K562 (cell line): ENCODE measurements around the gene GATA1. TPM values are rescaled to one million over a fixed set of nuclear protein-coding genes. Genes with fewer than 3 reads are reported as not detected.
A peak's percentile ranks its signal among the peaks of the same experiment; 100 is the strongest.

Experiments
- ATAC-seq: fragments of 200-7000 bp; cut with Tn5 transposase; 3 replicates; pipeline ENCODE4 v1.9.1; 2020; ENCODE audit warnings: moderate library complexity
- BruUV-seq: library from RNA; stranded (reverse); fragments of 400-500 nt; replicated peaks from 2 replicates; lab custom pipeline; 2021; lab: Mats Ljungman, UMichigan
- CTCF ChIA-PET: fragments of 300-600 bp; formaldehyde crosslinking; extraction: SDS; loops from one replicate; lab custom pipeline; 2021; ENCODE audit warnings: low intra/inter-chr PET ratio; lab: Yijun Ruan, JAX
- POLR2A ChIA-PET: fragments of 300-600, 350-650 bp; sonication (Branson Sonifier 250); formaldehyde crosslinking; extraction: SDS; loops from one replicate; lab custom pipeline; 2021; ENCODE audit warnings: antibody characterized with exemption, inconsistent platforms; lab: Yijun Ruan, JAX
- DNase-seq, 4 experiments: peaks; one replicate each; pipeline versions ENCODE4 v3.0.0 to v3.0.0-alpha.2; 2011 to 2018; ENCODE audit warnings: low spot score in 3 of 4, mixed read lengths in 3 of 4; ENCODE audit errors: extremely low read depth in 1 of 4
- FAIRE-seq: peaks from 2 replicates; lab custom pipeline; 2011; peaks lifted over from hg19 to GRCh38; lab: Jason Lieb, UNC
- H2AFZ ChIP-seq: 2 replicates; pipeline ENCODE4 v1.6.0; 2011; ENCODE audit warnings: low read depth, low read length, control low read depth, inconsistent platforms
- H3K27ac ChIP-seq: fragments of 200-600 bp; 3 replicates; pipeline ENCODE4 v1.8.0; 2011; ENCODE audit warnings: low read depth, mild to moderate bottlenecking, control low read depth, inconsistent platforms, low read length, moderate library complexity, mixed read lengths; ENCODE audit errors: extremely low read depth
- H3K27me3 ChIP-seq, 2 experiments: fragments of 300-600 bp in 1 of 2; 2 replicates in 1 of 2; 3 replicates in 1 of 2; pipeline versions ENCODE4 v1.6.0 to v1.8.0; 2011; ENCODE audit warnings: inconsistent platforms in 2 of 2, low read length in 2 of 2, mild to moderate bottlenecking in 1 of 2, mixed read lengths in 1 of 2, moderate library complexity in 1 of 2; ENCODE audit not compliant: control insufficient read depth in 2 of 2, insufficient read depth in 2 of 2
- H3K36me3 ChIP-seq: fragments of 300-600 bp; 3 replicates; pipeline ENCODE4 v1.8.0; 2011; ENCODE audit warnings: mild to moderate bottlenecking, low read length, inconsistent platforms; ENCODE audit not compliant: control insufficient read depth, insufficient read depth
- H3K4me1 ChIP-seq, 2 experiments: fragments of 200-600 bp in 1 of 2; replicated peaks in 1 of 2; 2 replicates in 1 of 2; 3 replicates in 1 of 2; pipeline versions ENCODE4 v1.5.1 to v1.8.0; 2011; ENCODE audit warnings: inconsistent platforms in 2 of 2, low read length in 2 of 2, mild to moderate bottlenecking in 1 of 2, mixed read lengths in 1 of 2, moderate library complexity in 1 of 2; ENCODE audit not compliant: control insufficient read depth in 2 of 2, insufficient read depth in 2 of 2
- H3K4me2 ChIP-seq: 2 replicates; pipeline ENCODE4 v1.6.1; 2011; ENCODE audit warnings: low read length, control low read depth, inconsistent platforms, mixed read lengths; ENCODE audit not compliant: insufficient read depth
- H3K4me3 ChIP-seq: fragments of 200-600 bp; sonication (generic), shearing (Covaris generic); 2 replicates; pipeline ENCODE4 v1.5.1; 2016; ENCODE audit warnings: control low read depth, inconsistent platforms
- H3K79me2 ChIP-seq: fragments of 200-600 bp; 3 replicates; pipeline ENCODE4 v1.8.0; 2011; ENCODE audit warnings: low read length, inconsistent platforms; ENCODE audit not compliant: control insufficient read depth, insufficient read depth
- H3K9ac ChIP-seq, 2 experiments: 2 replicates each; pipeline versions ENCODE4 v1.6.0 to v1.6.1; 2011; ENCODE audit warnings: low read depth in 2 of 2, low read length in 2 of 2, control low read depth in 1 of 2, inconsistent platforms in 1 of 2, mild to moderate bottlenecking in 1 of 2, mixed read lengths in 1 of 2; ENCODE audit not compliant: insufficient read depth in 1 of 2
- H3K9me1 ChIP-seq: one replicate; pipeline ENCODE4 v1.6.0; 2011; ENCODE audit warnings: inconsistent platforms, mild to moderate bottlenecking, low read length, moderate library complexity; ENCODE audit not compliant: control insufficient read depth, insufficient read depth
- H3K9me3 ChIP-seq: replicated peaks from 2 replicates; pipeline ENCODE4 v1.5.1; 2011; ENCODE audit warnings: low read depth, low read length, inconsistent platforms; ENCODE audit not compliant: control insufficient read depth, insufficient read depth
- H4K20me1 ChIP-seq: replicated peaks from 2 replicates; pipeline ENCODE4 v1.6.1; 2011; ENCODE audit warnings: low read length, inconsistent platforms, mixed read lengths; ENCODE audit not compliant: control insufficient read depth, insufficient read depth
- EHMT2 ChIP-seq: fragments of 450-650 bp; IDR thresholded peaks from 2 replicates; pipeline ENCODE4 v1.6.1; 2018; ENCODE audit warnings: antibody characterized with exemption
- ELF4 ChIP-seq: fragments of 450-650 bp; formaldehyde crosslinking; IDR thresholded peaks from 2 replicates; pipeline ENCODE4 v1.4.0; 2022; ENCODE audit warnings: missing genetic modification characterization
- FOXJ3 ChIP-seq: sonication (generic); formaldehyde crosslinking; IDR thresholded peaks from 2 replicates; pipeline ENCODE4 v1.4.0; 2020; ENCODE audit warnings: mild to moderate bottlenecking, missing genetic modification reagents
- HDAC1 ChIP-seq, 2 experiments: fragments of 450-650 bp; IDR thresholded peaks; 2 replicates each; pipeline ENCODE4 v1.6.1; 2016 to 2017; ENCODE audit warnings: inconsistent platforms in 1 of 2, mild to moderate bottlenecking in 1 of 2, moderate library complexity in 1 of 2
- HDGF ChIP-seq: fragments of 450-650 bp; IDR thresholded peaks from 2 replicates; pipeline ENCODE4 v1.6.1; 2016
- KAT2B ChIP-seq: IDR thresholded peaks from one replicate; pipeline ENCODE4 v1.6.1; 2012; ENCODE audit warnings: low read depth, mild to moderate bottlenecking, control low read depth, inconsistent platforms, low read length, moderate library complexity
- MTA2 ChIP-seq: fragments of 450-650 bp; IDR thresholded peaks from 2 replicates; pipeline ENCODE4 v1.6.1; 2016; ENCODE audit warnings: low read depth
- OTX1 ChIP-seq: fragments of 450-650 bp; formaldehyde crosslinking; IDR thresholded peaks from 2 replicates; pipeline ENCODE4 v1.4.0; 2022; ENCODE audit warnings: mild to moderate bottlenecking
- SNIP1 ChIP-seq: fragments of 450-650 bp; IDR thresholded peaks from 2 replicates; pipeline ENCODE4 v1.7.1; 2017; ENCODE audit warnings: low read depth, mild to moderate bottlenecking
- SUPT5H ChIP-seq: fragments of 450-650 bp; IDR thresholded peaks from 2 replicates; pipeline ENCODE4 v1.6.1; 2016
- ZNF146 ChIP-seq: IDR thresholded peaks from one replicate; pipeline ENCODE4 v1.6.1; 2018; ENCODE audit warnings: missing compliant biosample characterization; ENCODE audit not compliant: unreplicated experiment
- ZNF253 ChIP-seq: fragments of 250-450 bp; sonication (Bioruptor Pico); conservative IDR thresholded peaks from 2 replicates; pipeline ENCODE4 v1.6.1; 2021; ENCODE audit warnings: mild to moderate bottlenecking
- WGBS: fragments of 100-300 bp; shearing (Covaris generic); methylation state at CpG from one replicate; pipeline ENCODE4 v1.1.6; 2016; ENCODE audit warnings: low coverage, mixed read lengths; ENCODE audit not compliant: insufficient coverage; ENCODE audit errors: missing lambda C conversion rate; 5-methylcytosine and 5-hydroxymethylcytosine counted together
- in situ Hi-C: fragments of 300-500 bp; cut with MboI; formaldehyde crosslinking; loops from 4 replicates; pipeline ENCODE4 v1.15.0; 2018; ENCODE audit warnings: inconsistent platforms, mixed read lengths
- intact Hi-C: fragments of 100-400 bp; cut with micrococcal nuclease; formaldehyde crosslinking; loops from 2 replicates; pipeline ENCODE4 v1.14.2; 2022
- polyA plus RNA-seq, 8 experiments: library from polyadenylated mRNA; depleted of rRNA in 4 of 8; stranded (reverse) in 5 of 8; unstranded in 3 of 8; fragments of >200 nt; fragmentation: Nextera tagmentation in 2 of 8; fragmentation: Illumina TruSeq in 1 of 8; extraction: Ambion mirVana in 2 of 8; extraction: Trizol in 1 of 8; gene quantifications; 2 replicates each; pipeline versions ENCODE4 v1.2.1 to v1.2.3, GENCODE V29; 2011 to 2014; ENCODE audit warnings: inconsistent platforms in 1 of 8, missing spikeins in 1 of 8
- total RNA-seq, 7 experiments: library from RNA; depleted of rRNA in 6 of 7; stranded (reverse); fragments of >200 nt in 6 of 7; fragmentation: Illumina TruSeq in 2 of 7; extraction: Trizol in 2 of 7; gene quantifications; 2 replicates each; pipeline versions ENCODE4 v1.2.1 to v1.2.3, GENCODE V29; 2011 to 2021; ENCODE audit warnings: low replicate concordance in 1 of 7
- TF ChIP-seq, protein P1 (sequence below), 2 experiments: fragments of 450-650 bp; IDR thresholded peaks; 2 replicates each; pipeline ENCODE4 v1.6.1; 2016
- TF ChIP-seq, protein P2 (sequence below): fragments of 250-450 bp; sonication (Bioruptor Pico); IDR thresholded peaks from 2 replicates; pipeline ENCODE4 v1.5.0; 2021
- TF ChIP-seq, protein P3 (sequence below), 2 experiments: fragments of 450-650 bp; conservative IDR thresholded peaks; 2 replicates each; pipeline ENCODE4 v1.6.1; 2017; ENCODE audit warnings: mild to moderate bottlenecking in 2 of 2, moderate library complexity in 2 of 2
- TF ChIP-seq, protein P4 (sequence below): fragments of 450-650 bp; formaldehyde crosslinking; conservative IDR thresholded peaks from 2 replicates; pipeline ENCODE4 v1.4.0; 2022; ENCODE audit warnings: mild to moderate bottlenecking, missing genetic modification characterization
- TF ChIP-seq, protein P5 (sequence below): IDR thresholded peaks from 2 replicates; pipeline ENCODE4 v1.6.1; 2016; ENCODE audit warnings: missing genetic modification characterization, missing compliant biosample characterization

GATA1 gene
- total and polyA plus RNA-seq, 9 of the 15 experiments (the other 6 are each of a cell fraction or from before 2014, with no cell fraction given): 11.9 to 291 (median 116) TPM

DNA sequence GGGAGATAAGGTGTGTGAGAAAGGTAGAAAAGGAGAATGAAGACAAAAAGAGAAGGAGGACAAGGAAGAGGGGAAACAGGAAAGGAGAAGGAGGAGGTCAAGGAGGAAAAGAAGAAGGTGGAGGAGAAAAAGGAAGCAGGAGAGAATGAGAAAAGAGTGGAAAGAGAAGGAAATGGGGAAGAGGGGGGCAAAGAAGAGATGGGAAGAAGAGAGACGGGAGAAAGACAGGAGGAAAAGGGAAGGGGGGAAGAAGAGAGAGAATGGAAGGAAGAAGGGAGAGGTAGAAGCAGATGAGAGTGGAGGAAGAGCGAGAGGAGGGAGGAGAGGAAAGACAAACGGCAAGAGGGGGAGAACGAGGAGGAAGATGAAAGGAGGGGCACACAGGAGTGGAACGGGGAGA, 4.1 kb downstream of the GATA1 start:
- ATAC-seq (no peak), DNase-seq (no peak), FAIRE-seq (no peak)
- no peak overlapping the region for H2AFZ ChIP-seq
- H3K4me2 ChIP-seq: peak overlapping the region; percentile 93
- H3K9me1 ChIP-seq: no peaks in the 10 kb centered on the region
- CTCF ChIA-PET: no interaction called here
- POLR2A ChIA-PET: no interaction called here
- peaks cover 78% of the 10 kb centered on the region for H3K79me2 ChIP-seq
- H3K36me3 ChIP-seq: peaks cover 66% of the 10 kb centered on the region
- WGBS: 33% methylated on average over 4 of the region's 5 CpGs
- H3K4me1 ChIP-seq: peaks cover 51 to 65% of the 10 kb centered on the region in 2 experiments
- H3K27me3 ChIP-seq: no peaks in the 10 kb centered on the region
- in situ Hi-C loops: no loop called here
- H3K27ac ChIP-seq: peak overlapping the region; percentile 85
- H3K9ac ChIP-seq: peak overlapping the region; percentile 70 to 94; a peak in 3 of 4 replicates
- H3K4me3 ChIP-seq: peak overlapping the region; percentile 75
- intact Hi-C loops: no loop called here
- H4K20me1 ChIP-seq: peaks cover 4% of the 10 kb centered on the region; the same call in 1 of the 2 replicates
- no TSS peak for BruUV-seq
- H3K9me3 ChIP-seq: no peaks in the 10 kb centered on the region
- TF ChIP-seq MTA2: 0 out of 2 replicates have a peak, but pooled peaks have one; percentile 27
- no peak for TF ChIP-seq ZNF253 (CRISPR knock-in tag)
- TF ChIP-seq, protein P1, sequence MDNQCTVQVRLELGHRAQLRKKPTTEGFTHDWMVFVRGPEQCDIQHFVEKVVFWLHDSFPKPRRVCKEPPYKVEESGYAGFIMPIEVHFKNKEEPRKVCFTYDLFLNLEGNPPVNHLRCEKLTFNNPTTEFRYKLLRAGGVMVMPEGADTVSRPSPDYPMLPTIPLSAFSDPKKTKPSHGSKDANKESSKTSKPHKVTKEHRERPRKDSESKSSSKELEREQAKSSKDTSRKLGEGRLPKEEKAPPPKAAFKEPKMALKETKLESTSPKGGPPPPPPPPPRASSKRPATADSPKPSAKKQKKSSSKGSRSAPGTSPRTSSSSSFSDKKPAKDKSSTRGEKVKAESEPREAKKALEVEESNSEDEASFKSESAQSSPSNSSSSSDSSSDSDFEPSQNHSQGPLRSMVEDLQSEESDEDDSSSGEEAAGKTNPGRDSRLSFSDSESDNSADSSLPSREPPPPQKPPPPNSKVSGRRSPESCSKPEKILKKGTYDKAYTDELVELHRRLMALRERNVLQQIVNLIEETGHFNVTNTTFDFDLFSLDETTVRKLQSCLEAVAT (IDR thresholded peaks at IDR 0.05): peak in 1 of 2 experiments; percentile 56; a peak in 1 of 4 replicates
- TF ChIP-seq, protein P2, sequence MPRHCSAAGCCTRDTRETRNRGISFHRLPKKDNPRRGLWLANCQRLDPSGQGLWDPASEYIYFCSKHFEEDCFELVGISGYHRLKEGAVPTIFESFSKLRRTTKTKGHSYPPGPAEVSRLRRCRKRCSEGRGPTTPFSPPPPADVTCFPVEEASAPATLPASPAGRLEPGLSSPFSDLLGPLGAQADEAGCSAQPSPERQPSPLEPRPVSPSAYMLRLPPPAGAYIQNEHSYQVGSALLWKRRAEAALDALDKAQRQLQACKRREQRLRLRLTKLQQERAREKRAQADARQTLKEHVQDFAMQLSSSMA (CRISPR knock-in tag): no peak
- TF ChIP-seq, protein P3, sequence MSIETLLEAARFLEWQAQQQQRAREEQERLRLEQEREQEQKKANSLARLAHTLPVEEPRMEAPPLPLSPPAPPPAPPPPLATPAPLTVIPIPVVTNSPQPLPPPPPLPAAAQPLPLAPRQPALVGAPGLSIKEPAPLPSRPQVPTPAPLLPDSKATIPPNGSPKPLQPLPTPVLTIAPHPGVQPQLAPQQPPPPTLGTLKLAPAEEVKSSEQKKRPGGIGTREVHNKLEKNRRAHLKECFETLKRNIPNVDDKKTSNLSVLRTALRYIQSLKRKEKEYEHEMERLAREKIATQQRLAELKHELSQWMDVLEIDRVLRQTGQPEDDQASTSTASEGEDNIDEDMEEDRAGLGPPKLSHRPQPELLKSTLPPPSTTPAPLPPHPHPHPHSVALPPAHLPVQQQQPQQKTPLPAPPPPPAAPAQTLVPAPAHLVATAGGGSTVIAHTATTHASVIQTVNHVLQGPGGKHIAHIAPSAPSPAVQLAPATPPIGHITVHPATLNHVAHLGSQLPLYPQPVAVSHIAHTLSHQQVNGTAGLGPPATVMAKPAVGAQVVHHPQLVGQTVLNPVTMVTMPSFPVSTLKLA (conservative IDR thresholded peaks at IDR 0.05): no peak
- no peak for TF ChIP-seq KAT2B
- TF ChIP-seq, protein P4, sequence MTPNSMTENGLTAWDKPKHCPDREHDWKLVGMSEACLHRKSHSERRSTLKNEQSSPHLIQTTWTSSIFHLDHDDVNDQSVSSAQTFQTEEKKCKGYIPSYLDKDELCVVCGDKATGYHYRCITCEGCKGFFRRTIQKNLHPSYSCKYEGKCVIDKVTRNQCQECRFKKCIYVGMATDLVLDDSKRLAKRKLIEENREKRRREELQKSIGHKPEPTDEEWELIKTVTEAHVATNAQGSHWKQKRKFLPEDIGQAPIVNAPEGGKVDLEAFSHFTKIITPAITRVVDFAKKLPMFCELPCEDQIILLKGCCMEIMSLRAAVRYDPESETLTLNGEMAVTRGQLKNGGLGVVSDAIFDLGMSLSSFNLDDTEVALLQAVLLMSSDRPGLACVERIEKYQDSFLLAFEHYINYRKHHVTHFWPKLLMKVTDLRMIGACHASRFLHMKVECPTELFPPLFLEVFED (CRISPR knock-in tag): peak; percentile 89
- 0 out of 2 replicates have a peak, but pooled peaks have one; percentile 63 for TF ChIP-seq HDGF
- TF ChIP-seq ZNF146 (CRISPR knock-in tag): no peak
- peak; percentile 52 for TF ChIP-seq SUPT5H
- peak; percentile 74; the same call in 1 of the 2 replicates for TF ChIP-seq ELF4
- no peak for TF ChIP-seq FOXJ3
- TF ChIP-seq, protein P5, sequence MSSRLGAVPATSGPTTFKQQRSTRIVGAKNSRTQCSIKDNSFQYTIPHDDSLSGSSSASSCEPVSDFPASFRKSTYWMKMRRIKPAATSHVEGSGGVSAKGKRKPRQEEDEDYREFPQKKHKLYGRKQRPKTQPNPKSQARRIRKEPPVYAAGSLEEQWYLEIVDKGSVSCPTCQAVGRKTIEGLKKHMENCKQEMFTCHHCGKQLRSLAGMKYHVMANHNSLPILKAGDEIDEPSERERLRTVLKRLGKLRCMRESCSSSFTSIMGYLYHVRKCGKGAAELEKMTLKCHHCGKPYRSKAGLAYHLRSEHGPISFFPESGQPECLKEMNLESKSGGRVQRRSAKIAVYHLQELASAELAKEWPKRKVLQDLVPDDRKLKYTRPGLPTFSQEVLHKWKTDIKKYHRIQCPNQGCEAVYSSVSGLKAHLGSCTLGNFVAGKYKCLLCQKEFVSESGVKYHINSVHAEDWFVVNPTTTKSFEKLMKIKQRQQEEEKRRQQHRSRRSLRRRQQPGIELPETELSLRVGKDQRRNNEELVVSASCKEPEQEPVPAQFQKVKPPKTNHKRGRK: peak; percentile 95
- 0 out of 2 replicates have a peak, but pooled peaks have one; percentile 22 for TF ChIP-seq EHMT2
- 0 out of 2 replicates have a peak, but pooled peaks have one; percentile 7 for TF ChIP-seq SNIP1
- TF ChIP-seq HDAC1 (IDR thresholded peaks at IDR 0.05): peak in 1 of 2 experiments; percentile 36; a peak in 1 of 4 replicates
- TF ChIP-seq OTX1: peak; percentile 71; the same call in 1 of the 2 replicates
